Thyroid gland (tissue), 4 donors: ENCODE measurements around the gene ASPHD1. TPM values are rescaled to one million over a fixed set of nuclear protein-coding genes. Genes with fewer than 3 reads are reported as not detected.

ENCODE experiments used
- DNase-seq, 2 donors: peaks; one replicate each; pipeline ENCODE4 v3.0.0-alpha.2; 2019
- H3K27ac ChIP-seq, 3 donors: fragments of 200-600 bp; sonication (generic); 1 replicate in 2 of 3; 2 replicates in 1 of 3; pipeline ENCODE4 v1.5.1; 2016 to 2019; ENCODE audit warnings: mild to moderate bottlenecking in 1 of 3, moderate library complexity in 1 of 3
- H3K27me3 ChIP-seq: fragments of 200-600 bp; sonication (generic); one replicate; pipeline ENCODE4 v1.5.1; 2019
- H3K36me3 ChIP-seq, 2 donors: fragments of 200-600 bp; sonication (generic); one replicate each; pipeline ENCODE4 v1.5.1; 2016 to 2019
- H3K4me1 ChIP-seq, 2 donors: fragments of 200-600 bp; sonication (generic); one replicate each; pipeline ENCODE4 v1.5.1; 2017 to 2019
- H3K4me3 ChIP-seq, 3 donors: fragments of 200-600 bp; sonication (generic); replicated peaks in 1 of 3; 1 replicate in 2 of 3; 2 replicates in 1 of 3; pipeline ENCODE4 v1.5.1; 2016; ENCODE audit warnings: mild to moderate bottlenecking in 1 of 3
- H3K9me3 ChIP-seq: fragments of 200-600 bp; sonication (generic); one replicate; pipeline ENCODE4 v1.5.1; 2017
- CTCF ChIP-seq, 6 experiments: fragments of 200-600 bp in 3 of 6; fragments of 450-650 bp in 3 of 6; sonication (generic) in 3 of 6; IDR thresholded peaks; one replicate each; pipeline ENCODE4 v1.5.1; 2016 to 2019; ENCODE audit warnings: antibody characterized with exemption in 6 of 6, mild to moderate bottlenecking in 2 of 6, inconsistent platforms in 1 of 6, moderate library complexity in 1 of 6
- POLR2A ChIP-seq, 2 donors: fragments of 450-650 bp; IDR thresholded peaks; one replicate each; pipeline ENCODE4 v1.6.1; 2017; ENCODE audit warnings: antibody characterized with exemption in 2 of 2, mild to moderate bottlenecking in 2 of 2, moderate library complexity in 1 of 2
- WGBS, 2 donors: methylation state at CpG; one replicate each; pipeline ENCODE4 v1.1.5; 2017; 5-methylcytosine and 5-hydroxymethylcytosine counted together
- intact Hi-C: fragments of 100-400 bp; cut with DNase I; formaldehyde crosslinking; loops from one replicate; pipeline ENCODE4 v1.15.1; 2023
- total RNA-seq, 4 donors: library from RNA; depleted of rRNA; stranded (reverse); fragments of >200 nt; gene quantifications; one replicate each; pipeline ENCODE4 v1.2.3, GENCODE V29; 2016

ASPHD1 gene
- total RNA-seq, 4 donors from 2014 or later = not detected

GRCh38 chr16:29943846-29944799 lies 43.8 kb downstream of the ASPHD1 start:
- no peak for DNase-seq
- Histone ChIP-seq H3K9me3 (no peaks in the 10 kb centered on the region), H3K36me3 (no peaks in the 10 kb centered on the region), H3K4me3 (no peak overlapping the region), H3K4me1 (no peaks in the 10 kb centered on the region), H3K27me3 (no peaks in the 10 kb centered on the region), H3K27ac (no peak overlapping the region)
- no peak for TF ChIP-seq CTCF (IDR thresholded peaks at IDR 0.05)
- TF ChIP-seq POLR2A (IDR thresholded peaks at IDR 0.05) = no peak
- intact Hi-C loops = no loop called here
- 62 to 70% methylated on average over 11 of the region's 11 CpGs for WGBS, 2 donors

- no peak for DNase-seq
- Histone ChIP-seq H3K36me3 (no peaks in the 10 kb centered on the region), H3K4me1 (no peaks in the 10 kb centered on the region), H3K27me3 (no peaks in the 10 kb centered on the region), H3K4me3 (no peak overlapping the region), H3K9me3 (no peaks in the 10 kb centered on the region), H3K27ac (no peak overlapping the region)
- TF ChIP-seq CTCF (IDR thresholded peaks at IDR 0.05) (no peak), POLR2A (IDR thresholded peaks at IDR 0.05) (no peak)
- 89 to 91% methylated on average over 2 of the region's 2 CpGs for WGBS, 2 donors
- intact Hi-C loops = no loop called here
Observed at GRCh38 chr16:29947897-29948296, 47.6 kb downstream of the ASPHD1 start.

GRCh38 chr16:29950806-29951461 lies 50.6 kb downstream of the ASPHD1 start:
- no peak for TF ChIP-seq POLR2A (IDR thresholded peaks at IDR 0.05)
- no peak for TF ChIP-seq CTCF (IDR thresholded peaks at IDR 0.05)
- H3K27ac ChIP-seq = no peak overlapping the region

GRCh38 chr16:29951625-29952365 lies 51.5 kb downstream of the ASPHD1 start:
- Histone ChIP-seq H3K4me1 (no peaks in the 10 kb centered on the region), H3K27ac (no peak overlapping the region), H3K36me3 (no peaks in the 10 kb centered on the region), H3K4me3 (no peak overlapping the region), H3K9me3 (no peaks in the 10 kb centered on the region), H3K27me3 (no peaks in the 10 kb centered on the region)
- intact Hi-C loops = no loop called here
- no peak for TF ChIP-seq CTCF (IDR thresholded peaks at IDR 0.05)
- TF ChIP-seq POLR2A (IDR thresholded peaks at IDR 0.05) = no peak
- DNase-seq = no peak
- 82 to 86% methylated on average over 7 to 8 of the region's 8 CpGs for WGBS, 2 donors

More at GRCh38 chr16:29950806-29951461, 50.6 kb downstream of the ASPHD1 start:
- H3K27me3 ChIP-seq = no peaks in the 10 kb centered on the region
- 91 to 94% methylated on average over 3 to 4 of the region's 4 CpGs for WGBS, 2 donors
- no peaks in the 10 kb centered on the region for H3K36me3 ChIP-seq
- no peak overlapping the region for H3K4me3 ChIP-seq
- no peak for DNase-seq
- intact Hi-C loops = no loop called here
- no peaks in the 10 kb centered on the region for H3K9me3 ChIP-seq
- H3K4me1 ChIP-seq = no peaks in the 10 kb centered on the region

Other genes with a start within 250 kb of the ASPHD1 start
- gene SPN, start 237.2 kb upstream of the ASPHD1 start, total RNA-seq = 1 to 10 TPM in 1 of 4 donors, under 1 TPM in 3; 0.67 to 3.4 (median 0.86) TPM
- 1 to 10 TPM; 1.7 to 5.6 (median 3.0) TPM for gene QPRT, start 221.3 kb upstream of the ASPHD1 start, total RNA-seq
- gene C16orf54, start 154.5 kb upstream of the ASPHD1 start, total RNA-seq = under 1 TPM; 0.22 to 0.83 (median 0.37) TPM
- not detected for gene ZG16, start 122.2 kb upstream of the ASPHD1 start, total RNA-seq
- gene KIF22, start 109.7 kb upstream of the ASPHD1 start, total RNA-seq = 10 to 100 TPM; 38.4 to 68.6 (median 57.2) TPM
- gene MAZ, start 94.0 kb upstream of the ASPHD1 start, total RNA-seq = 100 to 1,000 TPM in 2 of 4 donors, 10 to 100 TPM in 2; 80.4 to 132 (median 107) TPM
- 1 to 10 TPM in 3 of 4 donors, under 1 TPM in 1; 0.89 to 4.0 (median 2.4) TPM for gene PRRT2, start 88.3 kb upstream of the ASPHD1 start, total RNA-seq
- 10 to 100 TPM; 38.2 to 75.0 (median 55.2) TPM for gene PAGR1, start 84.3 kb upstream of the ASPHD1 start, total RNA-seq
- gene MVP, start 80.0 kb upstream of the ASPHD1 start, total RNA-seq = 100 to 1,000 TPM in 1 of 4 donors, 10 to 100 TPM in 3; 70.1 to 127 (median 90.6) TPM
- 100 to 1,000 TPM in 2 of 4 donors, 10 to 100 TPM in 2; 79.3 to 122 (median 99.3) TPM for gene CDIPT, start 37.3 kb upstream of the ASPHD1 start, total RNA-seq
- gene SEZ6L2, start 938 bp upstream of the ASPHD1 start, total RNA-seq = 1 to 10 TPM in 2 of 4 donors, under 1 TPM in 2; 0.33 to 1.5 (median 0.79) TPM
- 10 to 100 TPM in 3 of 4 donors, 1 to 10 TPM in 1; 9.8 to 27.5 (median 15.5) TPM for gene KCTD13, start 25.7 kb downstream of the ASPHD1 start, total RNA-seq
- 100 to 1,000 TPM in 3 of 4 donors, 10 to 100 TPM in 1; 93.2 to 140 (median 135) TPM for gene TMEM219, start 61.6 kb downstream of the ASPHD1 start, total RNA-seq
- gene TAOK2, start 73.4 kb downstream of the ASPHD1 start, total RNA-seq = 10 to 100 TPM; 48.8 to 62.6 (median 55.2) TPM
- 10 to 100 TPM; 10.7 to 23.1 (median 18.4) TPM for gene HIRIP3, start 95.1 kb downstream of the ASPHD1 start, total RNA-seq
- gene INO80E, start 95.8 kb downstream of the ASPHD1 start, total RNA-seq = 100 to 1,000 TPM in 3 of 4 donors, 10 to 100 TPM in 1; 45.9 to 165 (median 142) TPM
- 1 to 10 TPM in 1 of 4 donors, under 1 TPM in 2, not detected in 1; 0.22 to 1.2 (median 0.94) TPM for gene DOC2A, start 110.5 kb downstream of the ASPHD1 start, total RNA-seq
- gene C16orf92, start 122.7 kb downstream of the ASPHD1 start, total RNA-seq = not detected
- gene TLCD3B, start 130.8 kb downstream of the ASPHD1 start, total RNA-seq = under 1 TPM in 2 of 4 donors, not detected in 2; 0.54 to 0.79 TPM
- 1,000 to 10,000 TPM in 3 of 4 donors, 100 to 1,000 TPM in 1; 752 to 2,025 (median 1,174) TPM for gene ALDOA, start 165.3 kb downstream of the ASPHD1 start, total RNA-seq
- gene PPP4C, start 175.5 kb downstream of the ASPHD1 start, total RNA-seq = 10 to 100 TPM; 43.6 to 59.9 (median 50.8) TPM
- gene TBX6, start 191.4 kb downstream of the ASPHD1 start, total RNA-seq = 1 to 10 TPM; 1.6 to 3.3 (median 2.4) TPM
- 100 to 1,000 TPM in 1 of 4 donors, 10 to 100 TPM in 3; 32.4 to 372 (median 68.0) TPM for gene YPEL3, start 195.7 kb downstream of the ASPHD1 start, total RNA-seq
- 1 to 10 TPM in 2 of 4 donors, under 1 TPM in 1, not detected in 1; 0.68 to 1.6 (median 1.2) TPM for gene GDPD3, start 213.0 kb downstream of the ASPHD1 start, total RNA-seq
- gene MAPK3, start 222.7 kb downstream of the ASPHD1 start, total RNA-seq = 10 to 100 TPM; 31.5 to 90.6 (median 51.5) TPM